ENCODE results near the gene SLC26A1.
"Not testable (repeated sequence)": the region's sequence is repeated elsewhere in the genome, so short reads cannot be mapped to it uniquely, and the experiment has no call there.

Gene SLC26A1

DNA sequence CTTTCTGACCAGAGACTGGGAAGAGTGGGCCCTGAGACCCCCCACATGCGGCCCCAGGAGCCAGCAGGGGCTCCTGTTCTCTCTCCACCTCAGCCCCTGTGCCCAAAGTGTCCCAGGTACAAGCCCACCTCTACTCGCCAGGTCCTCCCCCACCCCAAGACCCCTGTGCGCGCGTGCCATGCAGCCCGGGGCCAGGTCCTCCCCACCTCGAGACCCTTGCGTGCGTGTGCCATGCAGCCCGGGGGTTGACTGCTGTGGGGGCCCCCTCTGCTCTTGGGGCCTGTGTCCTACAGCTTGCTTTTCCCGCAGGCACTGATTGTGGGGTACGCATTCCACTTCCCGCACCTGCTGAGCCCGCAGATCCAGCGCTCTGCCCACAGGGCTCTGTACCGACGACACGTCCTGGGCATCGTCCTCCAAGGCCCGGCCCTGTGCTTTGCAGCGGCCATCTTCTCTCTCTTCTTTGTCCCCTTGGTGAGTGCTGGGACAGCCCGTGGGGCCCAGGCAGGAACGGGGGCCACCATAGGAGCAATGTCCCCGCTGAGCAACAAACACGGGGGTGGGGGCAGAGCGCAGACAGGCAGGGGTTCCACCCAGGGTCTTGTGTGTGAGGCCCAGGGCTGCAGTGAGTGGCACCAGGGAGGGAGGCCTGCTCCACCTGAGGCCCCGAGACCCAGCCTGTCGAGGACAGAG, 40.2 kb downstream of the SLC26A1 start:
- DNase-seq (ENCODE audit: low spot score) = no peak

DNA sequence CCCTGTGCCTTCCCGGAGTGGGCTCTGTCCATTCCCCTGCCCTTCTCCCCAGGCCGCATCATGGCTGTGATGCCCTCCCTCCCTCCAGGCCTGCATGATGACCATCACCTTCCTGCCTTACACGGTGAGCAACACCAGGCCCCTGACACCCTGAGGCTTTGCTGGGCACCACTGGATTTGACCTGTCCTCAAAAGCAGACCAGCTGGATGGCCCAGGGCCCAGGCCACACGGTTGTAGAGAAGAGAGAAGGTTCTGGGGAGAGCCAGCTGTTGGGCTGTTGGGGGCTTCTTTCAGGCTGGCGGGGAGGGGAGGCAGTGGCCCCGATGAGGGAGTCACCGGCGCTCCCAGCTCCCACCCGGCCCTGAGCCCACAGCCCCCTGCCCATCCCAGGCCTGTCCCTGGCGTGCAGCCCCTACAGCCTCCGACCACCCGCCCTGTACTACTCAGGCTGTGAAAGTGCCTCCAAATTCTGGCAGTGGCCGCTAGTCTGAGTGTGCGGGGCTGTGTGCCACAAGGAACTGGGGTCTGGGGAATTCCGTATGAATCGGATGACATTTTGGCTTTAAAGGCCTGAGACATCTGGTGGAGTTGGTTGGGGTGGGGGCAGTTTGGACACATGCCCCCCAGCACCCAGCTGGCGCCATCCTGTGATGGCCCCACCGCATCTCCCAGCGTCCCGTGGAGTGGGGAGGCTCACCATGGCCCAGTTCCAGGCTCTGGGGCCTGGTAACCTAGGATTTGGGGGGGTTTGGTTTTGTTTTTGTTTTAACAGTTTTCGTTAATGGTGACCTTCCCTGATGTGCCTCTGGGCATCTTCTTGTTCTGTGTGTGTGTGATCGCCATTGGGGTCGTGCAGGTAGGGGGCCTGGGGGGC, 41.4 kb downstream of the SLC26A1 start:
- DNase-seq (ENCODE audit: low spot score) = no peak

DNA sequence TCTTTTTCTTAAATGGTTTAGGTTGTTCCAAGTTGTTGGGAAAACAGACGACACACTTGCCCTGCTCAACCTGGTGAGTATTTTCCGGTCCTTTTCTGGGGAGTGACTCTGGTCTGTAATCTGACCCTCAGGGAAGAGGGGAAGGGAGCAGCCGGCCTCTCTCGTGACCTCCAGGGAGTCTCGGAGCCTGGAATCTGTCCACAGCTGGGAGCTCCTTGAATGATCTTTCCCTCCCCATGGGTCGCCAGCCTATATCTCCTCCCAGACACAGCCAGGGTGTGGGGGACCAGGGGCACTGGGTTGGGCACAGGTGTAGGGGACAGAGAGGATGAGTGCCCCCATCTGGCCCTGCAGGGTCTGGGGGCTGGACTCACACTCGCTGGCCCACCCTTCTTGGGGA, 42.0 kb downstream of the SLC26A1 start:
- no peak for DNase-seq (ENCODE audit: low spot score)

DNA sequence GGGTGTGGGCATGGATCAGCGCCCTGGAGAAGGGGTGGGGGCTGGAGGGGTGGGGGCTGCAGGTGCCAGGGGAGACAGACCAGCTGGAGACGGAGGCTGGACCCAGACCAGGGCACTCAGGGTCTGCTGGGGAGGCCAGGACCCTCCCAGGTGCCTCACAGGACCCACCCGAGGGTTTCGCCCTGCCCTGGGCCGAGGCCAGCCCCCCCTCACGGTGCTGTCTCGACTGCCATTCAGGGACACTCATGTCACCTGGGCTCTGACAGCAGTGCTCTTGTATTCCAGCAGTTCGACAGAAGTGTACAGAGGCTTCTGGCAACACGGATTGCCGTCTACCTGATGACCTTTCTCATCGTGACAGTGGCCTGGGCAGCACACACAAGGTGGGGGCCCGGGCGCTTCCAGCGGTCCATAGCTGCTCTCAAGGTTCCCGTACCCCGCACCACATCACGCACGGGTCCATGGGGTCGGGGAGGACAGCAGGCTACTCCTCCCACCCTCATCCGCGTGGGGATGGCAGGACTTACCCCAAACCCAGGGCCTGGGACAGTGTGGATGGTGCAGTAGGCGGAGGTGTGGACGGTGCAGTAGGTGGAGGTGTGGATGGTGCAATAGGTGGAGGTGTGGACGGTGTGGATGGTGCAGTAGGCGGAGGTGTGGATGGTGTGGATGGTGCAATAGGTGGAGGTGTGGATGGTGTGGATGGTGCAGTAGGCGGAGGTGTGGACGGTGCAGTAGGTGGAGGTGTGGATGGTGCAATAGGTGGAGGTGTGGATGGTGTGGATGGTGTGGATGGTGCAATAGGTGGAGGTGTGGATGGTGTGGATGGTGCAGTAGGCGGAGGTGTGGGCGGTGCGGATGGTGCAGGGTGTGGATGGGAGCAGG, 42.8 kb downstream of the SLC26A1 start:
- DNase-seq (ENCODE audit: low spot score) = no peak

DNA sequence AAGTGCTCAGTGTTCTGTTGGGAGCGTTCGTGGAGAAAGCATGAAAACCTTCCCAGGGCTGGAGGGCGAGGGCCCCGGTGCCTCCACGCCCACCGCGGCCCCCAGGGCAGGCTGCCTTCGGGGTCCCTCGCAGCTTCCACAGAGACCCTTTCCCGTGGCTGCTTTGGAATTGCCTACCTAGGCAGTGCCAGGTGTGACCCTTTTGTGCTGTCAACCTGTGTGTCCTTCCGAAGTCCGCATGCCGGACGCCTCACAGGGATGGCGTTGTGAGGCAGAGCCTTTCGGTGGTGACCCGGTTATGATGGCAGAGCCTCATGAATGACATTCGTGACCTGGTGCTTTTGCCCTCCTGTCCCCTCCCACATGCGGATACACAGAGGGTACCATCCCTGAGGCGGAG, 43.5 kb downstream of the SLC26A1 start:
- no peak for DNase-seq (ENCODE audit: low spot score)

DNA sequence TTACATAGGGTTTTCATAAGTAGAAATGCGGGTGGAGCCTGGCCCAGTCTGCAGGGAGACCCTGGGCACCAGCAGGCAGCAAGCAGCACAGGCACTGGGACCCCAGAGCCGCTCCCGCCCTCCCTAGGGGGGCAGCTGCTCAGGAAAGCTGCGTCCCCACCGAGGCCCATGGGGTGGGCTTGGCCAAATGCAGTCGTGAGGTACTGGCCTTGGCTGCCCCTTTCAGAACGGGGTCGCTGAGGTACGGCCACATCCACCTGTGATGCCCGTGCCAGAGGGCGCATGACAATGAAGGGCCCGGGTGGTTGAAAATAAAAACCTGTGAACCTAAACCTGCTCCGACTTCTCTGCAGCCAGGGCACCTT, 44.3 kb downstream of the SLC26A1 start:
- no peak for DNase-seq (ENCODE audit: low spot score)

DNA sequence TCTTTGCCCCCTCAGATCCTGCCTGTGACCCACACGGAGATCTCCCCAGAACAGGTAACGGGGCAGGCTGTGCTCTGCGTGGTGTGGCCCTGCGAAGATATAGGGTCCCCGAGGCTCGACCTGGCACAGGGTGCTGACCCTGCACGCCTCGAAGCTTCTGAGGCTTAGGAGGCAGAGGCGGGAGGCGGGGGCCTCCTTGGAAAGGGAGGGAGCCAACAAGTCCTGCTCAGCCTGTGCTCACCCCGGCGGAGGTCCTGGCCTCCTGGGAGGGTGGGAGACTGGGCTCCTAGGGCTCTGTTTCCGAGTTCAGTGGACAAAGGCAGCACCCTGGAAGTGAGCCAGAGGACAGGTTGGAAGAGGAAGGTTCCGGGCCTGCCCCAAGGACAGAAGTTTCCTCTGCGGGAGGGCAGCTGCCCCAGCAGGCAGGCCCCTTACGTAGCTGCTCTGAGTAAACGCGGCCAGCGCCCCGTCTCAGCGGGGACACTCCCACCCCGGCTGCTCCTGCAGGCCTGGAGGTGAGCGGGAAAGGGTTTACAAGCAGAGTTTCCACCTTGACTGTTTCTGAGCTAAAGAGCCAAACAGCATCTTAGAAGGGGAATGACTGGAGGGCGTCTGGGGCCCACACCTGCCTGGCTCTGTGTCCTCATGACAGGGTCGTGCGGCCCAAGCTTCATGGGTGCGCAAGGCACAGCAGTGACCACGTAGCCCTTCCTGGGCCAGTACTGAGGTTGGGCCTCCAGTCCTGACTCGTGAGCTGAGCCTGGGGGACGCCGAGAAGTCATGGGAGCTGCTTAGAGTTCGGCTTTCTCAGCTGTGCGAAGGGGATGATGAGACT, 44.9 kb downstream of the SLC26A1 start:
- DNase-seq (ENCODE audit: low spot score) = no peak

DNA sequence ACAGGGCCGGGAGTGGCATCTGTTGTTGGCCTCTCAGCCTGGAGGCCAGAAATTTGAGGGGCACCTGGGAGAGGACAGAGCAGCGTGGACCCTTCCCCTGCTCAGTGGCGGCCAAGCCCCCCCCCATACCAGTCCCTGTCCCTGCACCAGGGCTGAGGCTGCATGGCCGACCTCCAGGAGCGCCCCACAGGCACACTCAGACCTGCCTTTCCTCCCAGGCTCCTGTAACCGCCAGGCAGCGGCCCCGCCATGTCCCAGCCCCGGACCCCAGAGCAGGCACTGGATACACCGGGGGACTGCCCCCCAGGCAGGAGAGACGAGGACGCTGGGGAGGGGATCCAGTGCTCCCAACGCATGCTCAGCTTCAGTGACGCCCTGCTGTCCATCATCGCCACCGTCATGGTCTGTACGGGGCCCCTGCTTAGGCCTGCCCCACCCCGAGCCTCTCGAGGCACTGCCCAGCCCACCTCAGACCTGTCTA, 45.7 kb downstream of the SLC26A1 start:
- DNase-seq (ENCODE audit: low spot score) = no peak

DNA sequence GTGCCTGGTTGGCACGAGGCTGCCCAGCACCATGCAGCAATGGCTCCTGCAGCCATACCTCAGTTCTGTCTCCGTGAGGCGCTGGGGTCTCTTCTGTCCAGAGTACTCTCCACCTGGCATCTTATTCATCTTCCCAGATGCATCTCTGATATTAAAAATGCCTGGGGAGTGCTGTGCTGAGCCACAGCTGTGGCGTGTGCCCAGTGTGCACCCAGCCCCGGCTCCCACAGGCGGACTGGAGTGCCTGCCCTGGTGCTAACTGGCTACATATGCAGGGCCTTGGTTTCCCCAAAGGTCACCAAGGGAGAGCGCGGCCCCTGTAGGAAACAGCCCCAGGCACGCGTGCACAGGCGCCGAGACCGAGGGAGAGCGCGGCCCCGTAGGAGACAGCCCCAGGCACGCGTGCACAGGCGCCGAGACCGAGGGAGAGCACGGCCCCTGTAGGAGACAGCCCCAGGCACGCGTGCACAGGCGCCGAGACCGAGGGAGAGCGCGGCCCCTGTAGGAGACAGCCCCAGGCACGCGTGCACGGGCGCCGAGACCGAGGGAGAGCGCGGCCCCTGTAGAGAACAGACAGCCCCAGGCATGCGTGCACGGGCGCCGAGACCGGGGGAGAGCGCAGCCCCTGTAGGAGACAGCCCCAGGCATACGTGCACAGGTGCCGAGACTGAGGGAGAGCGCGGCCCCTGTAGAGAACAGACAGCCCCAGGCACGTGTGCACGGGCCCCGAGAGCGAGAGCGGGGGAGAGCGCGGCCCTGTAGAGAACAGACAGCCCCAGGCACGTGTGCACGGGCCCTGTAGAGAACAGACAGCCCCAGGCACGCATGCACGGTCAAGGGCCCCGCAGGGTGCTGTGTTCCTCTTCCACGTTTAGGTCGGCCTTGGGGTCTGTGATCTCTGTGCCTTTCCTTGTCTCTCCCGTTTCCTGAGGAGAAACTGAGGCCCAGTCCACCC, 46.4 kb downstream of the SLC26A1 start:
- no peak for DNase-seq (ENCODE audit: low spot score)

DNA sequence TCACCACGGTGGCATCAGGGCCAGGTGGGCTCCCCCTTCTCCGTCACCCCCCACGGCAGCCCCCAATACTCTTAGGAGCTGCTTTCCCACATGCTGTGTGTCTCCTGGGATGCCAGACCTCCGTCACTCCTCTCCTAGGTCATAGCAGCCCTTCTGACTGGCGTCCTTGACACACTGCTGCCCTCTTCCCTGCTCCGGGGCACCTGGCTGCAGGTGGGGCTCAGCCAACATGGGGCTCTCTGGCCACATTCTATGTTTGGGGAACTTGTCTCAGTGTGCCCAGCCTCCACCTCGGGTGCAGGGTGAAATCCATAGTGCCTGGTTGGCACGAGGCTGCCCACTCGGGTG, 47.1 kb downstream of the SLC26A1 start:
- no peak for DNase-seq (ENCODE audit: low spot score)

DNA sequence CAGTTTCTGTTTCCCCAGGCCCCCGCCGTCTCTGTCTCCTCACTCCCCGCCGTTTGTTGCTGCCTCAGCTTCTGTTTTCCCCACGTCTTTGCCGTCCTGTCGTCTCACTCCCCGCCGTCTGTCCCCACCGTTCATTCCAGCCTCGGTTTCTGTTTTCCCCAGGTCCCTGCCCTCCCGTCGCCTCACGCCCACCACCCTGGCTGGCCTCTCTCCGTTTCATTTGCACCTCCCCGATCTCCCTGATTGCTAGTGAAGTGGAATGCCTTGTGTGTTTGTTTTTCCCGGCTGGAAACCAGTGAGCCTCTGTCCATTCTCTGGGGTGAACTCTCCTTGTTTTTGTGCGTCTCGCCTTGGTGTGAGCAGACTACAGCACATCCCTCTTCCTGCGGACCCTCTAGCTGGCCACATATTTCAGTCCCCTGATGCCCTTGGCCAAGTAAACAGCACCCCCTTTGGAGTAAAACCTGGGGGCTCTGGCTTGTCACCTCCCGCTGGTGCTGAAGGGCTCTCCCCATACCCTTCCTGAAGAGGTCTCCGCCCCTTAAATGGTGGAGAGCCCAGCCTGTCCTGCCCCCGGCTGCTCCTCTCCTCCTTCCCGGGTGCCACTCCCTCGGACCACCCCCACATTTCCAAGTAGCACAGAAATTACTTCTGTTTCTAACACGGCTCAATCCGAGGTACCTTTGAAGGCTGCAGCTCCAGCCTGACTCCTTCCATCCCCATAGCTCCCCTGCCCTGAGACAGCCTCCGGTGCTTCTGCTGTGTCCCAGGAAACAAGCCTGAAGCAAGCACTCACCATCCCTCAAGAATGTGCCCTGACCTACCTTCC, 47.7 kb downstream of the SLC26A1 start:
- no peak for DNase-seq (ENCODE audit: low spot score)

DNA sequence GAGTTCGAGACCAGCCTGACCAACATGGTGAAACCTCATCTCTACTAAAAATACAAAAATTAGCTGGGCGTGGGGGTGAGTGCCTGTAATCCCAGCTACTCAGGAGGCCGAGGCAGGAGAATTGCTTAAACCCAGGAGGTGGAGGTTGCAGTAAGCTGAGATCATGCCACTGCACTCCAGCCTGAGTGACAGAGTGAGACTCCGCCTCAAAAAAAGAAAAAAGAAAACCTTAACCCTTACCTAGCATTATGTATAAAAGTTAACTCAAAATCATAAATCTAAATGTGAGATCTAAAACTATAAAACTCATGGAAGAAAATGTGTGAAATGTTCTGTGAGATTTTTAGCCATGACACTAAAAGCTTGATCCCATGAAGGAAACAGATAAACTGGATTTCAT, 53.7 kb downstream of the SLC26A1 start:
- DNase-seq (ENCODE audit: low spot score) = not testable (repeated sequence)
